AG04450 (cell line): ENCODE measurements around the gene SERPINI1. TPM values are rescaled to one million over a fixed set of nuclear protein-coding genes. Genes with fewer than 3 reads are reported as not detected.
A peak's percentile ranks its signal among the peaks of the same experiment; 100 is the strongest.

Experiments used
- CTCF ChIA-PET: fragments of 300-600, 350-600 bp; formaldehyde crosslinking; extraction: SDS; loops from one replicate; lab custom pipeline; 2022; ENCODE audit warnings: antibody characterized with exemption, inconsistent platforms; lab: Charles Lee
- POLR2A ChIA-PET: fragments of 350-600 bp; formaldehyde crosslinking; extraction: SDS; loops from one replicate; lab custom pipeline; 2021; ENCODE audit warnings: antibody characterized with exemption, inconsistent platforms; lab: Yijun Ruan, JAX
- DNase-seq: peaks from one replicate; pipeline ENCODE4 v3.0.0-alpha.2; 2011; ENCODE audit warnings: low read depth, low spot score
- H3K27ac ChIP-seq: one replicate; pipeline ENCODE4 v1.5.1; 2012; ENCODE audit warnings: low read depth, low read length, control low read depth
- H3K27me3 ChIP-seq: one replicate; pipeline ENCODE4 v1.6.0; 2012; ENCODE audit warnings: low read length; ENCODE audit not compliant: control insufficient read depth, insufficient read depth
- H3K4me3 ChIP-seq: 2 replicates; pipeline ENCODE4 v1.5.1; 2011; ENCODE audit warnings: mild to moderate bottlenecking, low read depth, low read length, control low read depth
- H3K9me3 ChIP-seq: 2 replicates; pipeline ENCODE4 v1.5.1; 2012; ENCODE audit warnings: low read length; ENCODE audit not compliant: control insufficient read depth, insufficient read depth
- CTCF ChIP-seq: IDR thresholded peaks from 2 replicates; pipeline ENCODE4 v1.5.1; 2011; ENCODE audit warnings: low read depth, low read length, control low read depth, inconsistent platforms
- polyA plus RNA-seq: library from polyadenylated mRNA; depleted of rRNA; stranded (reverse); fragments of >200 nt; gene quantifications from 2 replicates; pipeline ENCODE4 v1.2.3, GENCODE V29; 2011

The SERPINI1 gene
- polyA plus RNA-seq, 1 experiment = 0.88 TPM

DNA sequence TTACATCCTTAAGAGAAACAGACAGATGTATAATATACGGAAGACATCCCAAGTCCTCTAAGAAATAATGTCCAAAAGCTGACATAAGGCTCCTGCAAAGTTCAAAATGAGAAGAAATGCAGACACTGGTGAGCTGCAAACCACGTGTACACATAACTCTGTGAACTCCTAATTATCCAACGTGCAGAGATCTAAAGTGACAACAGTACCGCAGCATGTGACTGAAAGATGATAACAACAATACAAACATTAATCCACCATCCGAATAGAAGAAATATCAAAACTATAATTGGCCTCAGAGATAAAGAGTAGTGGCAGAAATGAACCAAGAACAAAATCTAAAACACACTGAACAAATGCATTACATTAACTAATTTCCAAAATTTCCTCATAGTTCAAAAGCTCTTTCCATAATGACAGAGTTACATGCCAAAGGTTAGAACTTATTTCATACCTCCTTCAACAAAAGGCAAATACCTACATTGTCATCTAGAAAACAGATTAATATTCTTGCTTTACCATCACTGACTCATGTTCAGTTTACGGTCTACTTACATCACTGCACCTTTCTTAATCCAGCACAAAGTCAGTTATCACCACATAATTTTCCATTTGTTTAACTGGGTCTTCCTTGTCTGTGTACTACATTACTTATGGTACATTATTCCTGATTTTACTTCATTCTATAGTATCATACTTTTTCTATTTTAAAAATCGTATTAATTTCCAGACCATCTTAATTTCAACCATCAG lies 3.0 kb upstream of the SERPINI1 start:
- ChIA-PET CTCF (interaction anchor here (1.0 to 1.5 kb wide), 2 partner anchors 8 to 48 kb away, joined by 4 to 5 read pairs; no protein-coding TSS in a partner anchor), POLR2A (no interaction called here)
- no peaks in the 10 kb centered on the region for H3K9me3 ChIP-seq
- H3K27ac ChIP-seq = no peak overlapping the region
- H3K27me3 ChIP-seq = peaks cover 7% of the 10 kb centered on the region
- no peak for TF ChIP-seq CTCF
- no peak for DNase-seq
- H3K4me3 ChIP-seq = no peak overlapping the region

GRCh38 chr3:167733961-167734497 lies 1.5 kb upstream of the SERPINI1 start:
- DNase-seq = no peak
- Histone ChIP-seq H3K27me3 (peaks cover 7% of the 10 kb centered on the region), H3K27ac (peak overlapping the region; percentile 79), H3K4me3 (peak overlapping the region; percentile 88), H3K9me3 (no peaks in the 10 kb centered on the region)
- no peak for TF ChIP-seq CTCF
- CTCF ChIA-PET = interaction anchor here (2.4 kb wide), 1 partner anchor 307 kb away, joined by 9 read pairs; no protein-coding TSS in a partner anchor
- POLR2A ChIA-PET = no interaction called here

GRCh38 chr3:167734498-167735232 lies 856 bp upstream of the SERPINI1 start, which contains the start of gene PDCD10:
Gene PDCD10, minus strand, starts transcription at chr3:167734892. Its CDS starts 14,735 bp downstream, at chr3:167720157.
- ChIA-PET CTCF (interaction anchor here (0.6 to 2.4 kb wide), 4 partner anchors 40 to 306 kb away, joined by 3 to 12 read pairs (median 7); no protein-coding TSS in a partner anchor), POLR2A (no interaction called here)

DNA sequence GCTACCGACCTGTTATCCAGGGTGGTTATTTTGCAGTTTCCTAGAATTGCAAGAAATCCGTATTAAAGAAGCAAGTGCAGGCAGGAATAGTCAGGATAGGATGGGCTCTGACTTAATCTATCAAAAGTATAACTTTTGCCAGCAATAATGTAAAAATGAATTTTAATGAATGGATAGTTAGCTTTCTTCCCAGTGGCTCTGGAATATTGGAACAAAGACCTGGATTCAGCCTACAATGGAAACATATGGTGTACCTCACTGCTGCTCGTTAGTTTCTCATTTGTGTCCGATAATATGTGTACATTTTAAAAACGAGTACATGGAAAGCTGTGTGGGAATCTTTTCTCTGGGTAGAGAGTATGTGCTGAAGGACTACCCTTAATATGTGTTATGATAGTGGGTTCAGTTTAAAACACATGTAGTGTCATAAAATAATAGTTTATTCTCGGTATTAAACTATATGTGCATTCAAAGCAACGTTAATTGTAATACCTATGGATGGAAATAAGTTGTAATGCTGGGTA lies 805 bp downstream of the SERPINI1 start:
- TF ChIP-seq CTCF = no peak
- H3K4me3 ChIP-seq = peak overlapping the region; percentile 88
- no peak overlapping the region for H3K27ac ChIP-seq
- H3K9me3 ChIP-seq = no peaks in the 10 kb centered on the region
- no peak for DNase-seq
- peaks cover 7% of the 10 kb centered on the region for H3K27me3 ChIP-seq
- CTCF ChIA-PET = interaction anchor here (1.1 to 2.4 kb wide), 5 partner anchors 52 to 356 kb away, joined by 3 to 12 read pairs (median 5); no protein-coding TSS in a partner anchor
- POLR2A ChIA-PET = no interaction called here

More at GRCh38 chr3:167734498-167735232, 856 bp upstream of the SERPINI1 start, which contains the start of gene PDCD10:
- Histone ChIP-seq H3K4me3 (peak within 1 kb of the TSS; percentile 88), H3K27me3 (peaks cover 7% of the 10 kb centered on the region), H3K27ac (peak within 1 kb of the TSS; percentile 79), H3K9me3 (no peaks in the 10 kb centered on the region)
- DNase-seq = peak; percentile 96
- no peak for TF ChIP-seq CTCF
